Activated T-cell treated with anti-CD3 and anti-CD28 coated beads, Interleukin-2, amount 50 U/mL, for 4 hours (primary cell): ENCODE measurements around the gene FANCC. TPM values are rescaled to one million over a fixed set of nuclear protein-coding genes. Genes with fewer than 3 reads are reported as not detected.

ENCODE experiments used
- ATAC-seq, 2 donors: fragments of 200-7000 bp; cut with Tn5 transposase; one replicate each; pipeline ENCODE4 v1.10.0; 2021
- DNase-seq: peaks from one replicate; pipeline ENCODE4 v3.0.0-alpha.2; 2020
- H3K27me3 Mint-ChIP-seq: one replicate; pipeline ENCODE4 v1.8.0; 2021; ENCODE audit warnings: low read depth, mixed read lengths
- H3K36me3 Mint-ChIP-seq: one replicate; pipeline ENCODE4 v1.8.0; 2022; ENCODE audit warnings: mixed read lengths; ENCODE audit not compliant: insufficient read depth
- H3K4me1 Mint-ChIP-seq: one replicate; pipeline ENCODE4 v1.8.0; 2021; ENCODE audit warnings: low read depth, mixed read lengths
- H3K4me3 Mint-ChIP-seq: one replicate; pipeline ENCODE4 v1.8.0; 2021; ENCODE audit warnings: mild to moderate bottlenecking, moderate library complexity, mixed read lengths
- H3K9me3 Mint-ChIP-seq: one replicate; pipeline ENCODE4 v1.8.0; 2021; ENCODE audit warnings: mixed read lengths
- total RNA-seq, 3 donors: library from RNA; stranded (reverse); gene quantifications; one replicate each; pipeline ENCODE4 v1.2.1, GENCODE V29; 2021

Gene FANCC
- total RNA-seq, 3 donors from 2014 or later: 14.6 to 15.3 (median 15.2) TPM

- no peak for DNase-seq
- H3K9me3 Mint-ChIP-seq: no peaks in the 10 kb centered on the region
- peaks cover 2% of the 10 kb centered on the region for H3K36me3 Mint-ChIP-seq
- H3K4me1 Mint-ChIP-seq: peaks cover 9% of the 10 kb centered on the region
- no peaks in the 10 kb centered on the region for H3K27me3 Mint-ChIP-seq
- H3K4me3 Mint-ChIP-seq: no peak overlapping the region
- no peak for ATAC-seq
Observed at GRCh38 chr9:95095641-95096355, 221.7 kb downstream of the FANCC start.

- H3K27me3 Mint-ChIP-seq: no peaks in the 10 kb centered on the region
- peaks cover 9% of the 10 kb centered on the region for H3K4me1 Mint-ChIP-seq
- no peak overlapping the region for H3K4me3 Mint-ChIP-seq
- ATAC-seq (no peak), DNase-seq (no peak)
- no peaks in the 10 kb centered on the region for H3K36me3 Mint-ChIP-seq
- no peaks in the 10 kb centered on the region for H3K9me3 Mint-ChIP-seq
Observed at GRCh38 chr9:95094002-95094401, 223.5 kb downstream of the FANCC start.

GRCh38 chr9:95093586-95093985 lies 223.9 kb downstream of the FANCC start:
- H3K36me3 Mint-ChIP-seq: no peaks in the 10 kb centered on the region
- H3K27me3 Mint-ChIP-seq: no peaks in the 10 kb centered on the region
- DNase-seq: no peak
- no peak overlapping the region for H3K4me3 Mint-ChIP-seq
- ATAC-seq: no peak
- no peaks in the 10 kb centered on the region for H3K9me3 Mint-ChIP-seq
- H3K4me1 Mint-ChIP-seq: peaks cover 9% of the 10 kb centered on the region

GRCh38 chr9:95092262-95093072 lies 225.0 kb downstream of the FANCC start:
- ATAC-seq: peak in 1 of 2 donors; percentile 25
- Mint-ChIP-seq H3K27me3 (no peaks in the 10 kb centered on the region), H3K9me3 (no peaks in the 10 kb centered on the region), H3K36me3 (no peaks in the 10 kb centered on the region), H3K4me3 (no peak overlapping the region), H3K4me1 (peaks cover 9% of the 10 kb centered on the region)
- DNase-seq: no peak

- no peaks in the 10 kb centered on the region for H3K9me3 Mint-ChIP-seq
- H3K4me3 Mint-ChIP-seq: no peak overlapping the region
- ATAC-seq (peak in 1 of 2 donors; percentile 15), DNase-seq (no peak)
- H3K36me3 Mint-ChIP-seq: no peaks in the 10 kb centered on the region
- H3K4me1 Mint-ChIP-seq: peaks cover 9% of the 10 kb centered on the region
- no peaks in the 10 kb centered on the region for H3K27me3 Mint-ChIP-seq
Observed at GRCh38 chr9:95091601-95092261, 225.8 kb downstream of the FANCC start.

- no peaks in the 10 kb centered on the region for H3K9me3 Mint-ChIP-seq
- DNase-seq (no peak), ATAC-seq (no peak)
- no peaks in the 10 kb centered on the region for H3K27me3 Mint-ChIP-seq
- no peaks in the 10 kb centered on the region for H3K36me3 Mint-ChIP-seq
- H3K4me3 Mint-ChIP-seq: no peak overlapping the region
- peaks cover 9% of the 10 kb centered on the region for H3K4me1 Mint-ChIP-seq
Observed at GRCh38 chr9:95090871-95091577, 226.5 kb downstream of the FANCC start.

- Mint-ChIP-seq H3K9me3 (no peaks in the 10 kb centered on the region), H3K4me1 (peaks cover 9% of the 10 kb centered on the region), H3K4me3 (no peak overlapping the region), H3K27me3 (no peaks in the 10 kb centered on the region), H3K36me3 (no peaks in the 10 kb centered on the region)
- ATAC-seq (no peak), DNase-seq (no peak)
Observed at GRCh38 chr9:95090023-95090791, 227.3 kb downstream of the FANCC start.

- H3K4me3 Mint-ChIP-seq: no peak overlapping the region
- DNase-seq (no peak), ATAC-seq (no peak)
- H3K36me3 Mint-ChIP-seq: no peaks in the 10 kb centered on the region
- H3K9me3 Mint-ChIP-seq: no peaks in the 10 kb centered on the region
- H3K4me1 Mint-ChIP-seq: peaks cover 9% of the 10 kb centered on the region
- H3K27me3 Mint-ChIP-seq: no peaks in the 10 kb centered on the region
Observed at GRCh38 chr9:95089257-95090022, 228.1 kb downstream of the FANCC start.

GRCh38 chr9:95088421-95089161 lies 228.9 kb downstream of the FANCC start:
- Mint-ChIP-seq H3K4me3 (no peak overlapping the region), H3K27me3 (no peaks in the 10 kb centered on the region), H3K9me3 (no peaks in the 10 kb centered on the region), H3K36me3 (peaks cover 4% of the 10 kb centered on the region), H3K4me1 (peaks cover 9% of the 10 kb centered on the region)
- DNase-seq: no peak
- ATAC-seq: no peak

GRCh38 chr9:95087659-95088242 lies 229.8 kb downstream of the FANCC start:
- no peaks in the 10 kb centered on the region for H3K27me3 Mint-ChIP-seq
- peaks cover 6% of the 10 kb centered on the region for H3K36me3 Mint-ChIP-seq
- H3K4me1 Mint-ChIP-seq: peaks cover 6% of the 10 kb centered on the region
- H3K9me3 Mint-ChIP-seq: no peaks in the 10 kb centered on the region
- H3K4me3 Mint-ChIP-seq: no peak overlapping the region
- ATAC-seq (no peak), DNase-seq (no peak)

GRCh38 chr9:95086564-95086955 lies 230.9 kb downstream of the FANCC start:
- ATAC-seq (no peak), DNase-seq (no peak)
- Mint-ChIP-seq H3K36me3 (peaks cover 6% of the 10 kb centered on the region), H3K27me3 (no peaks in the 10 kb centered on the region), H3K9me3 (no peaks in the 10 kb centered on the region), H3K4me1 (peaks cover 2% of the 10 kb centered on the region), H3K4me3 (no peak overlapping the region)

- H3K36me3 Mint-ChIP-seq: peaks cover 6% of the 10 kb centered on the region
- H3K4me3 Mint-ChIP-seq: no peak overlapping the region
- DNase-seq: no peak
- no peaks in the 10 kb centered on the region for H3K9me3 Mint-ChIP-seq
- no peaks in the 10 kb centered on the region for H3K27me3 Mint-ChIP-seq
- no peak for ATAC-seq
- no peaks in the 10 kb centered on the region for H3K4me1 Mint-ChIP-seq
Observed at GRCh38 chr9:95085861-95086563, 231.5 kb downstream of the FANCC start.
